Left renal cortex interstitium (tissue), 4 donors: ENCODE measurements around the gene SYCE1. TPM values are rescaled to one million over a fixed set of nuclear protein-coding genes. Genes with fewer than 3 reads are reported as not detected.

Source experiments
- DNase-seq, 4 donors: peaks; one replicate each; pipeline ENCODE4 v3.0.0-alpha.2; 2013; ENCODE audit warnings: low read depth in 4 of 4, low spot score in 2 of 4, missing footprints in 1 of 4
- polyA plus RNA-seq, 4 donors: library from polyadenylated mRNA; unstranded; fragments of 120-200 nt; gene quantifications; one replicate each; pipeline ENCODE4 v1.2.1, GENCODE V29; 2013; ENCODE audit not compliant: insufficient read length in 4 of 4

Gene SYCE1
- polyA plus RNA-seq, 4 donors, result 0.14 to 0.76 (median 0.45) TPM

- no peak for DNase-seq
Measured at GRCh38 chr10:133516057-133516456, 49.3 kb downstream of the SYCE1 start.

GRCh38 chr10:133515471-133515870 is 49.9 kb downstream of the SYCE1 start:
- no peak for DNase-seq

- no peak for DNase-seq
Measured at GRCh38 chr10:133511907-133512528, 53.4 kb downstream of the SYCE1 start.

- no peak for DNase-seq
Measured at GRCh38 chr10:133511408-133511807, 54.0 kb downstream of the SYCE1 start.

- no peak for DNase-seq
Measured at GRCh38 chr10:133509700-133510099, 55.7 kb downstream of the SYCE1 start.

Other genes starting within 250 kb of the SYCE1 start
- gene CALY, start 228.7 kb downstream of the SYCE1 start, polyA plus RNA-seq, result under 1 TPM in 2 of 4 donors, not detected in 2; 0.31 to 0.73 TPM
- gene PRAP1, start 218.2 kb downstream of the SYCE1 start, polyA plus RNA-seq, result 1 to 10 TPM; 2.9 to 6.8 (median 5.8) TPM
- 10 to 100 TPM; 17.8 to 29.0 (median 21.9) TPM for gene FUOM, start 207.6 kb downstream of the SYCE1 start, polyA plus RNA-seq
- 100 to 1,000 TPM; 134 to 143 (median 138) TPM for gene ECHS1, start 192.2 kb downstream of the SYCE1 start, polyA plus RNA-seq
- 1 to 10 TPM; 6.2 to 10.0 (median 6.4) TPM for gene PAOX, start 186.3 kb downstream of the SYCE1 start, polyA plus RNA-seq
- gene MTG1, start 171.4 kb downstream of the SYCE1 start, polyA plus RNA-seq, result 100 to 1,000 TPM in 1 of 4 donors, 10 to 100 TPM in 3; 60.3 to 104 (median 81.0) TPM
- 1 to 10 TPM; 3.4 to 7.5 (median 5.3) TPM for gene SPRN, start 141.0 kb downstream of the SYCE1 start, polyA plus RNA-seq
- 1 to 10 TPM in 3 of 4 donors, under 1 TPM in 1; 0.42 to 4.3 (median 2.4) TPM for gene SCART1, start 111.6 kb downstream of the SYCE1 start, polyA plus RNA-seq
- gene CYP2E1, start 38.2 kb downstream of the SYCE1 start, polyA plus RNA-seq, result 1 to 10 TPM in 2 of 4 donors, under 1 TPM in 2; 0.47 to 2.9 (median 1.6) TPM
- gene FRG2B, start 61.2 kb upstream of the SYCE1 start, polyA plus RNA-seq, result not detected